ENCODE results near the gene GPC5. TPM values are rescaled to one million over a fixed set of nuclear protein-coding genes. Genes with fewer than 3 reads are reported as not detected.

GPC5 gene
- total RNA-seq, 1 donor from 2014 or later: 8.7 TPM

GRCh38 chr13:92407858-92408257, 1009.4 kb downstream of the GPC5 start:
- intact Hi-C loops (cut with DNase I): no loop called here
- Histone ChIP-seq H3K9me3 (no peaks in the 10 kb centered on the region), H3K4me3 (no peak overlapping the region), H3K27me3 (ENCODE audit: low read depth) (no peaks in the 10 kb centered on the region), H3K27ac (no peak overlapping the region), H3K4me1 (no peaks in the 10 kb centered on the region), H3K36me3 (no peaks in the 10 kb centered on the region)
- ATAC-seq (no peak), DNase-seq (no peak)
- TF ChIP-seq CTCF (IDR thresholded peaks at IDR 0.05): no peak

DNA sequence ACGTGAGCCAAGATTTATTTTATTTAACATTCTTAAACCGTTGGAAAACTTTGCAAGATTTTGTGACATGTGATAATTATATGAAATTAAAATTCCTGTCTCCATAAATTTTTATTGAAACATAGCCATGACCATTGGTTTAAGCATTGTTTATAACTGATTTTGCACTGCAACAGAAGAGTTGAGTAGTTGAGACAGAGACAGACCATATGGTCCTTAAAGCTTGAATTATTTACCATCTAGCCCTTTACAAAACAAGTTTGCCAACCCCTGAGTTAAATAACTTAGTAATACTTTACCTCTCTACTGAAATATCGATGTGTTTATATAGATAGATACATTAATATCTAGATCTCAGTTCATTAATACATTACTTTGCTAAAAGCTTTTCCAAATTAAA, 1014.1 kb downstream of the GPC5 start:
- Histone ChIP-seq H3K36me3 (no peaks in the 10 kb centered on the region), H3K27me3 (ENCODE audit: low read depth) (no peaks in the 10 kb centered on the region), H3K4me1 (no peaks in the 10 kb centered on the region), H3K4me3 (no peak overlapping the region), H3K27ac (no peak overlapping the region), H3K9me3 (no peaks in the 10 kb centered on the region)
- TF ChIP-seq CTCF (IDR thresholded peaks at IDR 0.05): no peak
- ATAC-seq: no peak
- intact Hi-C loops (cut with DNase I): no loop called here
- no peak for DNase-seq

DNA sequence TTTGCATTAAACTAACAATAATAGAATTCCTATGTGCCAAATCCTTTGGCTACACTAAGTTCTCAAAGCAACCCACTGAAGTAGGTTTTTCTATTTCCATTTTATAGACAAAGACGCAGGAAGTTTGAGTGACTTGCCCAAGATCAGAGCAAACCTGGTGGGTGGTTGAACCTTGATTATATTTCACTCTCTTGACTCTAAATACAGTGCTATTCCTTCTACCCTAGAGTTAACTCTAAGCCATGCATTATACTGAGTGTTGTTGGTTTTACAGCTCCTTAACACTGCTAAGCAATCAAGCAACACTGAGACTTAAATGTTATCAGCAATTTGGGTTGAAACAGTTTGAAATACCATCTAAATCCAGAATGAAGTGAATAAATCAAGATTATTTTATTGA, 1014.6 kb downstream of the GPC5 start:
- H3K27ac ChIP-seq: no peak overlapping the region
- no peaks in the 10 kb centered on the region for H3K9me3 ChIP-seq
- DNase-seq (no peak), ATAC-seq (no peak)
- TF ChIP-seq CTCF (IDR thresholded peaks at IDR 0.05): no peak
- intact Hi-C loops (cut with DNase I): no loop called here
- H3K4me1 ChIP-seq: no peaks in the 10 kb centered on the region
- H3K36me3 ChIP-seq: no peaks in the 10 kb centered on the region
- H3K27me3 ChIP-seq (ENCODE audit: low read depth): no peaks in the 10 kb centered on the region
- H3K4me3 ChIP-seq: no peak overlapping the region

- ATAC-seq (no peak), DNase-seq (no peak)
- H3K4me3 ChIP-seq: no peak overlapping the region
- intact Hi-C loops (cut with DNase I): no loop called here
- H3K27me3 ChIP-seq (ENCODE audit: low read depth): no peaks in the 10 kb centered on the region
- no peaks in the 10 kb centered on the region for H3K4me1 ChIP-seq
- no peak for TF ChIP-seq CTCF (IDR thresholded peaks at IDR 0.05)
- no peaks in the 10 kb centered on the region for H3K36me3 ChIP-seq
- H3K9me3 ChIP-seq: no peaks in the 10 kb centered on the region
- H3K27ac ChIP-seq: no peak overlapping the region
Observed at GRCh38 chr13:92413452-92413851, 1015.0 kb downstream of the GPC5 start.

- no peak for TF ChIP-seq CTCF (IDR thresholded peaks at IDR 0.05)
- H3K27me3 ChIP-seq (ENCODE audit: low read depth): no peaks in the 10 kb centered on the region
- DNase-seq (no peak), ATAC-seq (no peak)
- intact Hi-C loops (cut with DNase I): no loop called here
- no peaks in the 10 kb centered on the region for H3K9me3 ChIP-seq
- no peak overlapping the region for H3K27ac ChIP-seq
- H3K4me3 ChIP-seq: no peak overlapping the region
- no peaks in the 10 kb centered on the region for H3K4me1 ChIP-seq
- H3K36me3 ChIP-seq: no peaks in the 10 kb centered on the region
Observed at GRCh38 chr13:92414851-92415250, 1016.4 kb downstream of the GPC5 start.

GRCh38 chr13:92415781-92416180, 1017.4 kb downstream of the GPC5 start:
- intact Hi-C loops (cut with DNase I): no loop called here
- Histone ChIP-seq H3K36me3 (no peaks in the 10 kb centered on the region), H3K4me1 (no peaks in the 10 kb centered on the region), H3K27me3 (ENCODE audit: low read depth) (no peaks in the 10 kb centered on the region), H3K4me3 (no peak overlapping the region), H3K9me3 (no peaks in the 10 kb centered on the region), H3K27ac (no peak overlapping the region)
- ATAC-seq (no peak), DNase-seq (no peak)
- TF ChIP-seq CTCF (IDR thresholded peaks at IDR 0.05): no peak
